Kidney (tissue), 14 donors: ENCODE results near the gene AKAP6. TPM values are rescaled to one million over a fixed set of nuclear protein-coding genes. Genes with fewer than 3 reads are reported as not detected.
A peak's percentile ranks its signal among the peaks of the same experiment; 100 is the strongest.

Experiments used
- DNase-seq, 5 donors: peaks; one replicate each; pipeline ENCODE4 v3.0.0-alpha.2; 2013 to 2020
- FAIRE-seq: peaks from 2 replicates; lab custom pipeline; 2012; peaks lifted over from hg19 to GRCh38; lab: Jason Lieb, UNC
- H3K27ac ChIP-seq, 2 donors: one replicate each; pipeline ENCODE4 v1.7.0; 2013; ENCODE audit warnings: low read depth in 2 of 2, low read length in 2 of 2, inconsistent platforms in 1 of 2
- H3K27me3 ChIP-seq: one replicate; pipeline ENCODE4 v1.7.1; 2013; ENCODE audit warnings: low read length, inconsistent platforms; ENCODE audit not compliant: control insufficient read depth, insufficient read depth
- H3K36me3 ChIP-seq, 3 donors: one replicate each; pipeline versions ENCODE4 v1.7.0 to v1.7.1; 2013; ENCODE audit warnings: low read length in 3 of 3, control low read depth in 1 of 3, inconsistent platforms in 1 of 3; ENCODE audit not compliant: insufficient read depth in 3 of 3, control insufficient read depth in 2 of 3
- H3K4me1 ChIP-seq, 3 donors: one replicate each; pipeline versions ENCODE4 v1.7.0 to v1.7.1; 2013; ENCODE audit warnings: low read length in 3 of 3, inconsistent platforms in 1 of 3, low read depth in 1 of 3; ENCODE audit not compliant: control insufficient read depth in 2 of 3, insufficient read depth in 2 of 3
- H3K4me3 ChIP-seq, 3 donors: one replicate each; pipeline versions ENCODE4 v1.7.0 to v1.8.1; 2013; ENCODE audit warnings: low read length in 3 of 3, control low read depth in 1 of 3, inconsistent platforms in 1 of 3
- H3K9ac ChIP-seq, 3 donors: one replicate each; pipeline versions ENCODE4 v1.7.0 to v1.7.1; 2013; ENCODE audit warnings: low read length in 3 of 3, control low read depth in 1 of 3, inconsistent platforms in 1 of 3
- H3K9me3 ChIP-seq, 3 donors: one replicate each; pipeline versions ENCODE4 v1.7.0 to v1.7.1; 2013; ENCODE audit warnings: low read length in 3 of 3, control low read depth in 1 of 3, inconsistent platforms in 1 of 3; ENCODE audit not compliant: control insufficient read depth in 2 of 3, insufficient read depth in 1 of 3
- CTCF ChIP-seq: IDR thresholded peaks from 3 replicates; pipeline ENCODE4 v1.5.1; 2012; ENCODE audit warnings: mild to moderate bottlenecking, moderate library complexity, borderline replicate concordance; ENCODE audit not compliant: insufficient read depth; ENCODE audit errors: extremely low read depth
- intact Hi-C: fragments of 100-400 bp; cut with DNase I; formaldehyde crosslinking; loops from one replicate; pipeline ENCODE4 v1.11.1; 2022
- polyA plus RNA-seq: library from polyadenylated mRNA; stranded (reverse); fragments of 350-450 nt; fragmentation: Illumina TruSeq; extraction: RNeasy Lipid Tissue Mini Kit (QIAGEN cat#74804); gene quantifications from one replicate; pipeline ENCODE4 v1.2.3, GENCODE V29; 2014; ENCODE audit warnings: low read depth, low replicate concordance; ENCODE audit not compliant: insufficient read depth
- total RNA-seq: library from RNA; stranded (reverse); fragmentation: NEBNext Ultra II Directional; extraction: Animal tissue kit (Norgen Biotek cat#: 25700); gene quantifications from one replicate; pipeline ENCODE4 v1.2.1, GENCODE V29; 2021
- donor health status: control.
- donor health status: control.
- donor health status: control.
- donor health status: control.
- donor health status: control.
- donor health status: DM: yes; HTN: yes; CAD: no.
- donor health status: Normal renal cell carcinoma (clear cell type).

AKAP6 gene
- total and polyA plus RNA-seq, 2 donors from 2014 or later: 0.92 to 10.5 TPM

GRCh38 chr14:32629236-32629635, 300.1 kb downstream of the AKAP6 start:
- no peaks in the 10 kb centered on the region for H3K9me3 ChIP-seq
- no peak for TF ChIP-seq CTCF
- no peak overlapping the region for H3K4me3 ChIP-seq
- H3K27ac ChIP-seq: no peak overlapping the region
- no peak for FAIRE-seq
- H3K4me1 ChIP-seq: no peaks in the 10 kb centered on the region
- intact Hi-C loops: no loop called here
- H3K27me3 ChIP-seq: no peaks in the 10 kb centered on the region
- no peaks in the 10 kb centered on the region for H3K36me3 ChIP-seq
- no peak overlapping the region for H3K9ac ChIP-seq
- no peak for DNase-seq

GRCh38 chr14:32630701-32631100, 301.6 kb downstream of the AKAP6 start:
- Histone ChIP-seq H3K4me1 (no peaks in the 10 kb centered on the region), H3K9ac (no peak overlapping the region), H3K27me3 (no peaks in the 10 kb centered on the region), H3K27ac (no peak overlapping the region), H3K36me3 (no peaks in the 10 kb centered on the region), H3K4me3 (no peak overlapping the region), H3K9me3 (no peaks in the 10 kb centered on the region)
- TF ChIP-seq CTCF: no peak
- DNase-seq (no peak), FAIRE-seq (peak; percentile 70)
- intact Hi-C loops: no loop called here

- H3K36me3 ChIP-seq: no peaks in the 10 kb centered on the region
- no peaks in the 10 kb centered on the region for H3K9me3 ChIP-seq
- H3K4me3 ChIP-seq: no peak overlapping the region
- FAIRE-seq: no peak
- H3K4me1 ChIP-seq: no peaks in the 10 kb centered on the region
- intact Hi-C loops: no loop called here
- no peaks in the 10 kb centered on the region for H3K27me3 ChIP-seq
- DNase-seq: no peak
- H3K27ac ChIP-seq: no peak overlapping the region
- H3K9ac ChIP-seq: no peak overlapping the region
- TF ChIP-seq CTCF: no peak
Measured at GRCh38 chr14:32633224-32633859, 304.2 kb downstream of the AKAP6 start.

GRCh38 chr14:32633930-32634329, 304.8 kb downstream of the AKAP6 start:
- H3K4me3 ChIP-seq: no peak overlapping the region
- H3K27me3 ChIP-seq: no peaks in the 10 kb centered on the region
- H3K9me3 ChIP-seq: no peaks in the 10 kb centered on the region
- FAIRE-seq (no peak), DNase-seq (no peak)
- no peak overlapping the region for H3K27ac ChIP-seq
- TF ChIP-seq CTCF: no peak
- H3K4me1 ChIP-seq: no peaks in the 10 kb centered on the region
- no peaks in the 10 kb centered on the region for H3K36me3 ChIP-seq
- no peak overlapping the region for H3K9ac ChIP-seq
- intact Hi-C loops: no loop called here
